Vagina (tissue), 2 donors: ENCODE measurements around the gene UBR3.
"Not testable (repeated sequence)": the region's sequence is repeated elsewhere in the genome, so short reads cannot be mapped to it uniquely, and the experiment has no call there.

ENCODE experiments used
- POLR2A ChIP-seq, 2 donors: fragments of 450-650 bp; IDR thresholded peaks; one replicate each; pipeline ENCODE4 v1.6.1; 2017; ENCODE audit warnings: antibody characterized with exemption in 2 of 2, mild to moderate bottlenecking in 2 of 2, moderate library complexity in 2 of 2
- TF ChIP-seq, protein P1 (sequence below), 3 experiments: fragments of 450-650 bp in 2 of 3; fragments of 200-600 bp in 1 of 3; sonication (generic) in 1 of 3; IDR thresholded peaks; one replicate each; pipeline ENCODE4 v1.5.1; 2017 to 2019; ENCODE audit warnings: antibody characterized with exemption in 3 of 3, mild to moderate bottlenecking in 2 of 3, moderate library complexity in 2 of 3

DNA sequence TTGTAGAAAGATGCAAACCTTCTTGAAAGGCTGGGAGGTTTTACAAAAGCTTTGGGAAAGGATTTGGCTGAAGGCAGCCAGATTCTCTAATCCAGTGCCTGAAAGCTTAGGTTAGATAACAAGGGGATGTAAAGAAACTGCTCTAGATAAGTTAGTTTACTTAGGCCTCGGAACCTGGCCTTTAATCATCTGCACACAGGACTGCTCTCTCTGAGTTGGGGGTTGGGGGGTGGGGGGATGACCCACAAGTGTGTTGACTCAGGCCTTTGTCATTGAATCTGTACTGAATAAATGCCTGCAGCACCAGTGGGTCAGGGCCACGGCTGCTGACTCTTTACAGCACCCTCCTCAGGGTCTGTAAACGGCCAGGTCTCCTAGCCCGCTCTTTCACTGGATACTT lies 292.1 kb downstream of the UBR3 start:
- not testable (repeated sequence) for TF ChIP-seq POLR2A (IDR thresholded peaks at IDR 0.05)
- TF ChIP-seq, protein P1, sequence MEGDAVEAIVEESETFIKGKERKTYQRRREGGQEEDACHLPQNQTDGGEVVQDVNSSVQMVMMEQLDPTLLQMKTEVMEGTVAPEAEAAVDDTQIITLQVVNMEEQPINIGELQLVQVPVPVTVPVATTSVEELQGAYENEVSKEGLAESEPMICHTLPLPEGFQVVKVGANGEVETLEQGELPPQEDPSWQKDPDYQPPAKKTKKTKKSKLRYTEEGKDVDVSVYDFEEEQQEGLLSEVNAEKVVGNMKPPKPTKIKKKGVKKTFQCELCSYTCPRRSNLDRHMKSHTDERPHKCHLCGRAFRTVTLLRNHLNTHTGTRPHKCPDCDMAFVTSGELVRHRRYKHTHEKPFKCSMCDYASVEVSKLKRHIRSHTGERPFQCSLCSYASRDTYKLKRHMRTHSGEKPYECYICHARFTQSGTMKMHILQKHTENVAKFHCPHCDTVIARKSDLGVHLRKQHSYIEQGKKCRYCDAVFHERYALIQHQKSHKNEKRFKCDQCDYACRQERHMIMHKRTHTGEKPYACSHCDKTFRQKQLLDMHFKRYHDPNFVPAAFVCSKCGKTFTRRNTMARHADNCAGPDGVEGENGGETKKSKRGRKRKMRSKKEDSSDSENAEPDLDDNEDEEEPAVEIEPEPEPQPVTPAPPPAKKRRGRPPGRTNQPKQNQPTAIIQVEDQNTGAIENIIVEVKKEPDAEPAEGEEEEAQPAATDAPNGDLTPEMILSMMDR (IDR thresholded peaks at IDR 0.05) = not testable (repeated sequence)
